HG02610 (cell line): ENCODE results near the gene DAZAP1.
A peak's percentile ranks its signal among the peaks of the same experiment; 100 is the strongest.

ENCODE experiments used
- ATAC-seq: cut with Tn5 transposase; IDR thresholded peaks from one replicate; pipeline ENCODE4 v1.9.1; 2021; ENCODE audit warnings: mild to moderate bottlenecking, moderate library complexity; ENCODE audit not compliant: unreplicated experiment

Gene DAZAP1

GRCh38 chr19:1392939-1393530 lies 14.4 kb upstream of the DAZAP1 start:
- ATAC-seq = no peak

GRCh38 chr19:1393841-1394240 lies 13.5 kb upstream of the DAZAP1 start:
- ATAC-seq = no peak

GRCh38 chr19:1394252-1395193 lies 12.9 kb upstream of the DAZAP1 start:
- ATAC-seq = no peak

- ATAC-seq = no peak
Measured at GRCh38 chr19:1395194-1396018, 12.0 kb upstream of the DAZAP1 start.

GRCh38 chr19:1396019-1396767 lies 11.2 kb upstream of the DAZAP1 start:
- ATAC-seq = no peak

GRCh38 chr19:1396768-1397679 lies 10.4 kb upstream of the DAZAP1 start:
- no peak for ATAC-seq

GRCh38 chr19:1397838-1398237 lies 9.5 kb upstream of the DAZAP1 start:
- ATAC-seq = no peak

- no peak for ATAC-seq
Measured at GRCh38 chr19:1399079-1399478, 8.3 kb upstream of the DAZAP1 start.

- no peak for ATAC-seq
Measured at GRCh38 chr19:1399745-1400144, 7.6 kb upstream of the DAZAP1 start.

GRCh38 chr19:1400281-1401137 lies 6.9 kb upstream of the DAZAP1 start:
- ATAC-seq = no peak

- no peak for ATAC-seq
Measured at GRCh38 chr19:1401138-1401888, 6.1 kb upstream of the DAZAP1 start, which contains the start of gene GAMT. Gene GAMT, minus strand, starts transcription at chr19:1401542. Its CDS starts 66 bp downstream, at chr19:1401476.

- no peak for ATAC-seq
Measured at GRCh38 chr19:1401889-1402217, 5.5 kb upstream of the DAZAP1 start.

- ATAC-seq = no peak
Measured at GRCh38 chr19:1402411-1403070, 4.8 kb upstream of the DAZAP1 start.

- ATAC-seq = peak; percentile 73
Measured at GRCh38 chr19:1406774-1407527, 435 bp upstream of the DAZAP1 start.

GRCh38 chr19:1408300-1409203 lies 1.2 kb downstream of the DAZAP1 start:
- ATAC-seq = no peak
